Activated CD8-positive, alpha-beta T cell treated with anti-CD3 and anti-CD28 coated beads for 36 hours (primary cell): Measurements from ENCODE around the gene ZNF536. TPM values are rescaled to one million over a fixed set of nuclear protein-coding genes. Genes with fewer than 3 reads are reported as not detected.

Source experiments
- ATAC-seq: fragments of 200-7000 bp; cut with Tn5 transposase; one replicate; pipeline ENCODE4 v1.10.0; 2021; ENCODE audit warnings: mild to moderate bottlenecking, moderate library complexity
- CTCF ChIA-PET: fragments of 350-600 bp; sonication (Branson Sonifier 250); formaldehyde crosslinking; loops from one replicate; lab custom pipeline; 2021; ENCODE audit warnings: antibody characterized with exemption; lab: Charles Lee
- POLR2A ChIA-PET: fragments of 350-600 bp; sonication (Branson Sonifier 250); formaldehyde crosslinking; loops from one replicate; lab custom pipeline; 2021; ENCODE audit warnings: antibody characterized with exemption; lab: Charles Lee
- DNase-seq: peaks from one replicate; pipeline ENCODE4 v3.0.0-alpha.2; 2020
- H3K27ac Mint-ChIP-seq: one replicate; pipeline ENCODE4 v1.8.0; 2021; ENCODE audit warnings: mild to moderate bottlenecking, mixed read lengths
- H3K27me3 Mint-ChIP-seq: one replicate; pipeline ENCODE4 v1.8.0; 2021; ENCODE audit warnings: mixed read lengths
- H3K36me3 Mint-ChIP-seq: one replicate; pipeline ENCODE4 v1.8.0; 2021; ENCODE audit warnings: low read depth, mixed read lengths
- H3K4me1 Mint-ChIP-seq: one replicate; pipeline ENCODE4 v1.8.0; 2021; ENCODE audit warnings: low read depth, mixed read lengths
- H3K4me3 Mint-ChIP-seq: one replicate; pipeline ENCODE4 v1.8.0; 2021; ENCODE audit warnings: mild to moderate bottlenecking, moderate library complexity, mixed read lengths
- H3K9me3 Mint-ChIP-seq: one replicate; pipeline ENCODE4 v1.8.0; 2021; ENCODE audit warnings: mixed read lengths
- intact Hi-C: fragments of 100-400 bp; cut with micrococcal nuclease; formaldehyde crosslinking; loops from one replicate; pipeline ENCODE4 v1.10.0; 2022
- total RNA-seq, 2 experiments: library from RNA; stranded (reverse); gene quantifications; one replicate each; pipeline ENCODE4 v1.2.3, GENCODE V29; 2021
- TF ChIP-seq, protein P1 (sequence below): fragments of 200-600 bp; IDR thresholded peaks from one replicate; pipeline ENCODE4 v1.8.0; 2022; ENCODE audit warnings: antibody characterized with exemption, mild to moderate bottlenecking

ZNF536 gene
- total RNA-seq, 2 experiments from 2014 or later = not detected

DNA sequence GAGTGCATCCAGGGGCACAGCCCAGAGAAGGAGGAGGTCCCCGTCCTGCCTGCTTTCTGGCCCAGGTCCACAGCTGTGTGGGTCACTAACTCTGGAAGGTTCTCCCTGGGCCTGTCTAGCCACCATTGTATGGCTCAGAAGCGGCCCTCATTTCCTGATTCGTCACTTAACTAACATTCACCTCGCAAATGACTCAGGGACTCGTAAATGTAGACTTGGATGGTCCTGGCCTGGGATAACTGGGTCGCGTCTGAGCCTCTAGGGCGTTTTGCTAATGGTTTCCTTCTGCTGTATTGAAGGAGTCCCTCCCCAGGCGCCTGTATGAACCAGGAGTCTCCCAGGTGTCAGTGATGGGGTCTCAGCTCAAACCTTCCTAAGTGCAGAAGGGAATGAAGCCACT lies 162.8 kb downstream of the ZNF536 start:
- POLR2A ChIA-PET = no interaction called here
- H3K27ac Mint-ChIP-seq = no peak overlapping the region

DNA sequence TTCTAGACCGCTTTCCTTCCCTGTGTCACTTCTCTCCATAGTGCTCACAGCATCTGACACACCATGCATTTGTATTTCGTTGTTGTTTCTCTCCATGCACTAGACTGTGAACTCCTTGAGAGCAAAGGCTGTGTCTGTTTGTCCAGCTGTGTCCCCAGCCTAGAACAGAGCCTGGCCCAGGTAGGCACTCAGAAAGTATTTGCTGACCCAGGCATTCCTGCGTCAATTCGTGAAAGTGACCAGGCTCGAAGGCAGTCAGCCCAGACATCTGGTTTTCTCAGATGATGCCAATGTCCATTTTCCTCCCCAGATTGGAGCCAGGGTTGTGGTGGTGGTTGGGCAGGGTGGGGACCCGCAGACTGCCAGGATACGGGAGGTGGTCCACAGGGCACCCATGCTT lies 164.8 kb downstream of the ZNF536 start:
- no peaks in the 10 kb centered on the region for H3K36me3 Mint-ChIP-seq
- H3K27ac Mint-ChIP-seq = no peak overlapping the region
- ChIA-PET CTCF (no interaction called here), POLR2A (no interaction called here)
- peaks cover 1% of the 10 kb centered on the region for H3K27me3 Mint-ChIP-seq
- intact Hi-C loops = no loop called here
- no peaks in the 10 kb centered on the region for H3K4me1 Mint-ChIP-seq
- no peak overlapping the region for H3K4me3 Mint-ChIP-seq
- no peaks in the 10 kb centered on the region for H3K9me3 Mint-ChIP-seq
- ATAC-seq = no peak
- no peak for DNase-seq
- TF ChIP-seq, protein P1, sequence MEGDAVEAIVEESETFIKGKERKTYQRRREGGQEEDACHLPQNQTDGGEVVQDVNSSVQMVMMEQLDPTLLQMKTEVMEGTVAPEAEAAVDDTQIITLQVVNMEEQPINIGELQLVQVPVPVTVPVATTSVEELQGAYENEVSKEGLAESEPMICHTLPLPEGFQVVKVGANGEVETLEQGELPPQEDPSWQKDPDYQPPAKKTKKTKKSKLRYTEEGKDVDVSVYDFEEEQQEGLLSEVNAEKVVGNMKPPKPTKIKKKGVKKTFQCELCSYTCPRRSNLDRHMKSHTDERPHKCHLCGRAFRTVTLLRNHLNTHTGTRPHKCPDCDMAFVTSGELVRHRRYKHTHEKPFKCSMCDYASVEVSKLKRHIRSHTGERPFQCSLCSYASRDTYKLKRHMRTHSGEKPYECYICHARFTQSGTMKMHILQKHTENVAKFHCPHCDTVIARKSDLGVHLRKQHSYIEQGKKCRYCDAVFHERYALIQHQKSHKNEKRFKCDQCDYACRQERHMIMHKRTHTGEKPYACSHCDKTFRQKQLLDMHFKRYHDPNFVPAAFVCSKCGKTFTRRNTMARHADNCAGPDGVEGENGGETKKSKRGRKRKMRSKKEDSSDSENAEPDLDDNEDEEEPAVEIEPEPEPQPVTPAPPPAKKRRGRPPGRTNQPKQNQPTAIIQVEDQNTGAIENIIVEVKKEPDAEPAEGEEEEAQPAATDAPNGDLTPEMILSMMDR = no peak

More for the DNA sequence above, 162.8 kb downstream of the ZNF536 start:
- Mint-ChIP-seq H3K4me1 (no peaks in the 10 kb centered on the region), H3K4me3 (no peak overlapping the region), H3K9me3 (no peaks in the 10 kb centered on the region), H3K36me3 (no peaks in the 10 kb centered on the region), H3K27me3 (no peaks in the 10 kb centered on the region)
- ATAC-seq = no peak
- no peak for DNase-seq
- intact Hi-C loops = no loop called here
- TF ChIP-seq, protein P1 = no peak
- CTCF ChIA-PET = no interaction called here

DNA sequence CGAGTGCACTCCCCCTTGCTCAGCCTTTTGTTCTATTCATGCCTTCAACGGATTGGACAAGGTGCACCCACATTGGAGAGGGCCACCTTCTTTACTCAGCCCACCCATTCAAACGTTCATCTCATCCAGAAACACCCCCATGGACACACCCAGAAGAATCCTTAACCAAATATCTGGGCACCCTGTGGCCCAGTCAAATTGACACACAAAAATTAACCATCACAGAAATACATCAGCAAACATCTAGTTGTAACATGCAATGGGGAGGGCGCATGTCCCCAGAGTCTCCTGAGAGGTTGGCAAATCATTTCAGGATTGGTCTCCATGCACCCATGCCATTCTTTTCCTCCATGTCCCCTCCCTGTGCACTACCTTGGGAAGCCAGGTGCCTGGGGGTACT lies 167.1 kb downstream of the ZNF536 start:
- Mint-ChIP-seq H3K36me3 (no peaks in the 10 kb centered on the region), H3K27me3 (peaks cover 1% of the 10 kb centered on the region), H3K4me3 (no peak overlapping the region), H3K27ac (no peak overlapping the region), H3K9me3 (no peaks in the 10 kb centered on the region), H3K4me1 (no peaks in the 10 kb centered on the region)
- DNase-seq (no peak), ATAC-seq (no peak)
- TF ChIP-seq, protein P1 = no peak
- POLR2A ChIA-PET = no interaction called here
- intact Hi-C loops = no loop called here
- CTCF ChIA-PET = no interaction called here

DNA sequence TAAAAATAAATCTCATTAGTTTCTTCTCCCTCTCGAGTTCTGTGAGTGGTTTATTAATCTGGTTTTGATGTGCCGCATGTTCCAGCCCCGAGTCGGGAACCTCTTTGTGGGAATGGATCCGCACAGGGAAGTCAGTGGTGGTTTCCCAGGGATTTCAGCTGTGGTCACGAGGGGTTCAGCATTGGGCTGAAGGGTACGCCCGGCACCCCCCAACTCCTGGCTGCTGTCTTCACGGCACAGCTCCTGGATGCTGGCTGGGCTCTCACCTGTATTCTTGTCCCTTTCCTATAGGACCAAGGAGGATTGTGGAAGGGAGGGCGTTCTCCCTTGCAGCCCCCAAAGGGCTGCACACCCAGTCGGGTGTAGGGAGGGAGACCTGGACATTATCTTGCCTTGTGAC lies 167.8 kb downstream of the ZNF536 start:
- ATAC-seq = no peak

DNA sequence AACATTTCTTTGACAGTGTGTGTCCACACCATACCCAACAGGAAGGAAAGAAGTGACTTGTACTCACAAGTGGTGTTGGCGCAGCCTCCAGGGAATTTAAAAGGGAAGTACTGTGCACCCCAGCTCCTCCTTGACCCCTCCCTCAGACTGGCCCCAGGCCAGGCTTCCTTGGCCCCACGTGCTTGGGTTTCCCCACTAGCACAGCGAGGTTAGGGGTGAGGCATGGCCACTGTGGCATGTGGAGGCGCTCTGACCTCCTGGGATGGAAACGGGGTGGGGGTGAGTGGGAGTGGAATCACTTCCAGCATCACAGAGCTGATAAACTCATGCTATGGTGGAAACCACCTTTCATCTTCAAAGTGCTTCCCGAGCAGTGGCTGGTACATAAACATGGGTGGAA lies 168.6 kb downstream of the ZNF536 start:
- H3K27ac Mint-ChIP-seq = no peak overlapping the region
- CTCF ChIA-PET = no interaction called here
- no peaks in the 10 kb centered on the region for H3K9me3 Mint-ChIP-seq
- intact Hi-C loops = no loop called here
- H3K36me3 Mint-ChIP-seq = no peaks in the 10 kb centered on the region
- no peak for ATAC-seq
- no peaks in the 10 kb centered on the region for H3K4me1 Mint-ChIP-seq
- POLR2A ChIA-PET = no interaction called here
- peaks cover 1% of the 10 kb centered on the region for H3K27me3 Mint-ChIP-seq
- TF ChIP-seq, protein P1 = no peak
- H3K4me3 Mint-ChIP-seq = no peak overlapping the region
- DNase-seq = no peak

More for the DNA sequence above, 167.8 kb downstream of the ZNF536 start:
- H3K27ac Mint-ChIP-seq = no peak overlapping the region
- H3K9me3 Mint-ChIP-seq = no peaks in the 10 kb centered on the region
- CTCF ChIA-PET = no interaction called here
- no peaks in the 10 kb centered on the region for H3K4me1 Mint-ChIP-seq
- no peak overlapping the region for H3K4me3 Mint-ChIP-seq
- TF ChIP-seq, protein P1 = no peak
- no peaks in the 10 kb centered on the region for H3K36me3 Mint-ChIP-seq
- no peak for DNase-seq
- H3K27me3 Mint-ChIP-seq = peaks cover 1% of the 10 kb centered on the region
- intact Hi-C loops = no loop called here
- POLR2A ChIA-PET = no interaction called here
